ENCODE results near the gene GAGE12D.
"Not testable (repeated sequence)": the region's sequence is repeated elsewhere in the genome, so short reads cannot be mapped to it uniquely, and the experiment has no call there.

GAGE12D gene

GRCh38 chrX:49541433-49541832 lies at the start of gene GAGE12D:
Gene GAGE12D (plus strand): TSS chrX:49541733. CDS start chrX:49542888, 1,155 bp downstream.
- not testable (repeated sequence) for DNase-seq (ENCODE audit: low spot score)

- not testable (repeated sequence) for DNase-seq (ENCODE audit: low spot score)
Observed at GRCh38 chrX:49531877-49532276, 9.7 kb upstream of the GAGE12D start, which contains the start of gene GAGE12C. Gene GAGE12C (plus strand): TSS chrX:49532177. CDS start chrX:49533332, 1,155 bp downstream.

GRCh38 chrX:49550989-49551388 lies 9.5 kb downstream of the GAGE12D start, which contains the start of gene GAGE12E:
Gene GAGE12E (plus strand): TSS chrX:49551289. CDS start chrX:49552444, 1,155 bp downstream.
- DNase-seq (ENCODE audit: low spot score): not testable (repeated sequence)

- DNase-seq (ENCODE audit: low spot score): not testable (repeated sequence)
Observed at GRCh38 chrX:49560542-49560941, 19.0 kb downstream of the GAGE12D start, which contains the start of gene GAGE12F. Gene GAGE12F (plus strand): TSS chrX:49560842. CDS start chrX:49561997, 1,155 bp downstream.

- DNase-seq (ENCODE audit: low spot score): not testable (repeated sequence)
Observed at GRCh38 chrX:49568728-49569127, 27.2 kb downstream of the GAGE12D start.

GRCh38 chrX:49569152-49569551 lies 27.6 kb downstream of the GAGE12D start:
- not testable (repeated sequence) for DNase-seq (ENCODE audit: low spot score)

GRCh38 chrX:49570100-49570499 lies 28.6 kb downstream of the GAGE12D start, which contains the start of gene GAGE12G:
Gene GAGE12G (plus strand): TSS chrX:49570400. CDS start chrX:49571555, 1,155 bp downstream.
- DNase-seq (ENCODE audit: low spot score): not testable (repeated sequence)

- not testable (repeated sequence) for DNase-seq (ENCODE audit: low spot score)
Observed at GRCh38 chrX:49579649-49580048, 38.1 kb downstream of the GAGE12D start, which contains the start of gene GAGE12H. Gene GAGE12H (plus strand): TSS chrX:49579949. CDS start chrX:49581104, 1,155 bp downstream.

- DNase-seq (ENCODE audit: low spot score): not testable (repeated sequence)
Observed at GRCh38 chrX:49589196-49589595, 47.7 kb downstream of the GAGE12D start, which contains the start of gene GAGE2A. Gene GAGE2A (plus strand): TSS chrX:49589496. CDS start chrX:49590651, 1,155 bp downstream.

- DNase-seq (ENCODE audit: low spot score): not testable (repeated sequence)
Observed at GRCh38 chrX:49589769-49590478, 48.4 kb downstream of the GAGE12D start.

- DNase-seq (ENCODE audit: low spot score): not testable (repeated sequence)
Observed at GRCh38 chrX:49590488-49590887, 49.0 kb downstream of the GAGE12D start.
